Stimulated activated effector memory CD8-positive, alpha-beta T cell treated with anti-CD3 and anti-CD28 coated beads, Interleukin-12 subunit alpha, Interleukin-12 subunit beta, amount 100 ng/mL, for 72 hours (primary cell): ENCODE data around the gene PIK3AP1.
A peak's percentile ranks its signal among the peaks of the same experiment; 100 is the strongest.
"Not testable (repeated sequence)": the region's sequence is repeated elsewhere in the genome, so short reads cannot be mapped to it uniquely, and the experiment has no call there.

Source experiments
- ATAC-seq: fragments of 150-1000 bp; cut with Tn5 transposase; 2 replicates; pipeline ENCODE4 v1.10.0; 2021
- DNase-seq, 2 donors: peaks; one replicate each; pipeline ENCODE4 v3.0.0; 2021 to 2022; ENCODE audit warnings: low spot score in 2 of 2
- H3K27ac Mint-ChIP-seq: one replicate; pipeline ENCODE4 v1.8.0; 2022; ENCODE audit warnings: mild to moderate bottlenecking, mixed read lengths
- H3K36me3 Mint-ChIP-seq: one replicate; pipeline ENCODE4 v1.8.0; 2022; ENCODE audit warnings: mild to moderate bottlenecking, mixed read lengths
- H3K4me1 Mint-ChIP-seq: one replicate; pipeline ENCODE4 v1.8.0; 2022; ENCODE audit warnings: mixed read lengths
- H3K4me3 Mint-ChIP-seq: one replicate; pipeline ENCODE4 v1.8.0; 2022; ENCODE audit warnings: mild to moderate bottlenecking, mixed read lengths
- H3K9me3 Mint-ChIP-seq: one replicate; pipeline ENCODE4 v1.8.0; 2022; ENCODE audit warnings: mixed read lengths

PIK3AP1 gene

DNA sequence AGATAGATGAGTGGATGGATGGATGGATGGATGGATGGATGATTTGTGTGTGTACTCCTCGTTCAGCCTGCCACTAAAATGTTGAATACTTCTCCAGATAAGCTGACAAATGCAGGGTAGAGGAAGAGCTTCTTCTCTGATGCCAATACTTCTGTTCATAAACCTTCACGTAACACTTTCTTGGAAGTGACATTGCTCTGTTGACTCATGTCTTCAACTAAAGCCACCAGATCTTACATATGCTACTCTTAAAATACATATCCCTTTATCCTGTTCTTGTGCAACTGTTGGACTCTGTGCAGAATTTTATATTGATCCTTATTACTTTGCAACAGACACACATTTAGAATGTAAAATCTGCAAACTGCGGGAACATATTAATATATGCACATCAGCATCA lies 26.9 kb downstream of the PIK3AP1 start:
- peaks cover 22% of the 10 kb centered on the region for H3K36me3 Mint-ChIP-seq
- peaks cover 72% of the 10 kb centered on the region for H3K4me1 Mint-ChIP-seq
- peak overlapping the region; percentile 22 for H3K4me3 Mint-ChIP-seq
- DNase-seq (no peak), ATAC-seq (no peak)
- H3K27ac Mint-ChIP-seq, result no peak overlapping the region
- peaks cover 4% of the 10 kb centered on the region for H3K9me3 Mint-ChIP-seq

DNA sequence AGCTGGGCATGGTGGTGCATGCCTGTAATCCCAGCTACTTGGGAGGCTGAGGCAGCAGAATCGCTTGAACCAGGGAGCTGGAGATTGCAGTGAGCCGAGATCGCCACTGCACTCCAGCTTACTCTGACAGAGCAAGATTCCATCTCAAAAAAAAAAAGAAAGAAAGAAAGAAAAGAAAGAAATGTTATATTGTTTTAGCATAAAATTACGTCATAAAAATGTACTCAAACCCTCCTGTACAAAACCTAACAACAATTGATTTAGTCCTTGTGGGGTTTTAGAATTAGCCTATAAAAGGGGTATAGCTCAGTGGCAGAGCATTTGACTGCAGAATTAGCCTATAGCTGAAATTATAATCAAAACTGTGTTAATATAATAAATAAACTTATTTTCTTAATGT lies 27.9 kb downstream of the PIK3AP1 start:
- Mint-ChIP-seq H3K4me3 (no peak overlapping the region), H3K9me3 (peaks cover 4% of the 10 kb centered on the region), H3K36me3 (peaks cover 16% of the 10 kb centered on the region), H3K4me1 (peaks cover 76% of the 10 kb centered on the region), H3K27ac (peak overlapping the region; percentile 73)
- no peak for DNase-seq
- no peak for ATAC-seq

DNA sequence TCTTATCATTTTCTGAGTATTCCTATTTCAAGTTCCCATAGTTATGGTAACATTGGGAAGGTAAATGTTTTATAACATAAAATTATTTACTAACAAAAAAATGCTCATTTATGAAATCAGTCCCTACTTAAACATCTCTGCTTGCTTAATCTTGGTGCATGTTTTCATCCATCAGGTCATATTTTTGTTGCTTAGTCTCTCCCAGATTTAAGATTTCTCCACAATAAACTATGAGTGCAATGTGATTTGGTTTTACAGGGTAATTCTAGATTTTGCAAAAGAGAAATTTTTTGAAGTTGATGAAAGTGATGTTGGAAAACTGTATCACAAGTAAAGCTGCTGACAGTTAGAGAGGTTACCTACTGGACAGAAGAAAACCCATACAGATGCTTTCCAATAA lies 28.6 kb downstream of the PIK3AP1 start:
- Mint-ChIP-seq H3K27ac (peak overlapping the region; percentile 73), H3K36me3 (peaks cover 16% of the 10 kb centered on the region), H3K4me3 (no peak overlapping the region), H3K9me3 (peaks cover 4% of the 10 kb centered on the region), H3K4me1 (peaks cover 81% of the 10 kb centered on the region)
- DNase-seq (no peak), ATAC-seq (no peak)

DNA sequence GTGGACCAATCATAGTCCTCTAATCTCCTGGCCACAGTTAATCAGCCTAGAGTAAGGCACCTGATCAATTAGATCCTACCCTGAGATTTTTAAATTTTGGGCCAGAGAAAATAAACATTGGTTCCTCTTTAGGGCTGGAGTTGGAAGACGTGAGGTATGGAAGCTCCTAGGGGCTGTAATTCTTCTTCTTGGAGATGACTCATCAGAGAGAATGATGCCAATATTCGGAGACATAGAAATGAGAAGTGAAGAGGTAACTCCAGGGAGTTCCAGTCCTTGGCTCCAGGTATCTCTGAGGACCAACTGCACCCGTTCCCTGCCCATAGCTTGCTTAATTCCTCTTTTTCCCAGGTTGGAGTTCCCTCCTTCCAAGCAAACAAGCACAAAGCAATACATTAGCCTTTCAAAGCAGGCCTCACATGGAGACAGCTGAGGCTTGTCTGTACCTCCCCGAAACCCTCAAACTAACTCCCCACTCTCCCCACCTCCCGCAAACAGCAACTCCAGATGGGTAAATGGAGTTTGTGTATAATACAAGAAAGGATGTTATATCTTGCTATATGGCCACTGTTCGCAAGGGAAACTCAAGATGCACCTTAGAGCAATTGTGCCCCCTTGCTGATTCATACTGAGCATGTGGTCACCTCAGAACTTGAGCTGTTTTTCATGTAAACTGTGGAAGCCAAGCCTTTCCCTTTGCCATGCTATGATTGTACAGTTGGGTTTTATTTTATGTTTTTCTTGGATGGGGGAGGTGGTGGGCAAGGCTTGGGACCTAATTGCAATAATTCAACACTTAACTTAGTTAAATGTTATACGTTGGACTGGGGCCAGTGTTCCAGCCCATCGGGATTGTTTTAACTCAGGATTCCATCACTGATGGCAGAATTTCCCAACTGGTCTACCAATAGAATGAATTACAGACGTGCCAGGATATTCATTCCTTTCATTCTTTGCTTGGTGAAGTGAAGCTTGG lies 29.3 kb downstream of the PIK3AP1 start:
- H3K4me3 Mint-ChIP-seq, result peak overlapping the region; percentile 35
- peaks cover 81% of the 10 kb centered on the region for H3K4me1 Mint-ChIP-seq
- H3K36me3 Mint-ChIP-seq, result peaks cover 16% of the 10 kb centered on the region
- peak overlapping the region; percentile 66 for H3K27ac Mint-ChIP-seq
- ATAC-seq, result peak; percentile 84
- peaks cover 4% of the 10 kb centered on the region for H3K9me3 Mint-ChIP-seq
- peak in 1 of 2 donors; percentile 52 for DNase-seq

DNA sequence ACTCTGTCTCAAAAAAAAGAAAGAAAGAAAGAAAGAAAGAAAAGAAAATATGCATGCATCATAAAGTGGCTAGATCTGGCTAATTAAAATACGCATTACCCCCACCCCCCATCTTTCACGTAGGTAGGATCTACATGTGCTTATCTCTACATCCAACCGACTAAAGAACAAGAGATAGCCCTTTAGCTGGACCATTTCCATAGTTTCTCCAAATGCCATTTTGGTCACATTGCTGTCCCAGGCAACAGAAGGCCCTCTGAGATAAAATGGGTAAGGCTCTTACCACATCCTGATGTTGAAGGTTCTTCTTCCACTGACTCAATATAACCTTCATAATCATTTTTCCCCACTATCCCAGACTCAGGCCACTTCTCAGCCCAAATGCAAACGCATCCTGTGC lies 31.5 kb downstream of the PIK3AP1 start:
- H3K27ac Mint-ChIP-seq, result peak overlapping the region; percentile 51
- no peak for ATAC-seq

DNA sequence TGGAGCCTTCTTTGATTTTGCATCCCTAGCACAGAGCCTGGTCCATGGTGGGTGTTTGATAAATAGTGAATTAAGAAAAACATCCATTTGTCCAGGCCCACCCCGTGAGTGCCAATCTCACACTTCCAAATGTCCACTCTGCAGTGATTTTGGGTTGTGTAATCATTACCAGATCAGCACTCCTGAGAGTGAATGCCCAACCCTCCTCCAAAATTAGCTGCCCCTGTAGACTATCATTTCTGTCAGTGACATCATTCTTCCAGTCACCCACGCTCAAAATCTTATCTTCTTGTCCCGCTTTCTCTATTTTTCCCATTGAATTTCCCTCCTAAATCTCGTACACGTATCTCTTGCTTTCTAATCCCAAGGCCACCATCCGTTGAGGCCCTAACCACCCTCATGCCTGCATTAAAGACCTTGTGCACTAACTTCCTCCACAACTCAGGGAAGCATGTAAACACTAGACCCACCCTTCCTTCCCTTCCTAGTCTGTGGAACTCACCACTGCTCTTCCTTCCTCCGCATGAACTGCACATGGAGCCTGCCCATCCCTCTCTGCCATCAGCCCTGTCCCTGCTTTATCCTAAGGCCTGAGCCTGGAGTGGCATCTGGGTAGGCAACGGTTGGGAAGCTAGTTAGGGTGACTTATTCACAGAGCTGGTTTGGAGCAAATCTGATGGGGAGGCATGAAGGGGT lies 32.8 kb downstream of the PIK3AP1 start:
- peaks cover 4% of the 10 kb centered on the region for H3K9me3 Mint-ChIP-seq
- H3K27ac Mint-ChIP-seq, result peak overlapping the region; percentile 38
- H3K36me3 Mint-ChIP-seq, result peaks cover 16% of the 10 kb centered on the region
- no peak overlapping the region for H3K4me3 Mint-ChIP-seq
- DNase-seq (no peak), ATAC-seq (no peak)
- H3K4me1 Mint-ChIP-seq, result peaks cover 75% of the 10 kb centered on the region

More for the DNA sequence above, 31.5 kb downstream of the PIK3AP1 start:
- Mint-ChIP-seq H3K36me3 (peaks cover 16% of the 10 kb centered on the region), H3K4me1 (peaks cover 83% of the 10 kb centered on the region), H3K4me3 (no peak overlapping the region), H3K9me3 (peaks cover 4% of the 10 kb centered on the region)
- DNase-seq, result no peak

- ATAC-seq, result no peak
- Mint-ChIP-seq H3K36me3 (peaks cover 16% of the 10 kb centered on the region), H3K4me3 (no peak overlapping the region), H3K4me1 (peaks cover 79% of the 10 kb centered on the region), H3K27ac (peak overlapping the region; percentile 73), H3K9me3 (peaks cover 4% of the 10 kb centered on the region)
- no peak for DNase-seq
Measured at GRCh38 chr10:96686514-96686913, 33.8 kb downstream of the PIK3AP1 start.

- no peak for DNase-seq
- peaks cover 70% of the 10 kb centered on the region for H3K4me1 Mint-ChIP-seq
- H3K27ac Mint-ChIP-seq, result no peak overlapping the region
- ATAC-seq, result peak; percentile 32
- H3K4me3 Mint-ChIP-seq, result peak overlapping the region; percentile 6
- peaks cover 4% of the 10 kb centered on the region for H3K9me3 Mint-ChIP-seq
- peaks cover 5% of the 10 kb centered on the region for H3K36me3 Mint-ChIP-seq
Measured at GRCh38 chr10:96685306-96685705, 35.0 kb downstream of the PIK3AP1 start.

- Mint-ChIP-seq H3K9me3 (peaks cover 4% of the 10 kb centered on the region), H3K27ac (no peak overlapping the region), H3K4me3 (peak overlapping the region; percentile 6), H3K36me3 (peaks cover 4% of the 10 kb centered on the region), H3K4me1 (peaks cover 69% of the 10 kb centered on the region)
- no peak for ATAC-seq
- DNase-seq, result no peak
Measured at GRCh38 chr10:96684826-96685225, 35.5 kb downstream of the PIK3AP1 start.

DNA sequence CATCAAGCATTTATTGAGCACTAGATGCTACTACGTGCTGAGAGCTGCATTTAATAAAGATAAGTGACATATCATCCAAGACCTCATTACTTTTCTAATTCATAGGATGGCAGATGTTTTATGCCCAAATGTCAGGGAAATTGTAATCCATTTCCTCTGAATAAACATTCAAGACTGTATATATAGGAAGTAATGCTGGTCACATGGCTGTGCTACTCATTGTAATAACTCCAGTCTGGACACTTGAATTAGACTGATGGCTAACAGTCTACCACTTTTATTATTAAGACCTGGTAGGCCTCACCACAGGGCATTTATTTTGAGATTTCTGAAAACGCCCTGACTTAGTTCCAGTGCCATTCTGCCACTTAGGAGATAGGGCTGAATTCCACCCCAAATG lies 36.6 kb downstream of the PIK3AP1 start:
- no peak for ATAC-seq
- peaks cover 61% of the 10 kb centered on the region for H3K4me1 Mint-ChIP-seq
- H3K36me3 Mint-ChIP-seq, result peaks cover 5% of the 10 kb centered on the region
- no peak for DNase-seq
- H3K27ac Mint-ChIP-seq, result no peak overlapping the region
- H3K4me3 Mint-ChIP-seq, result no peak overlapping the region
- no peaks in the 10 kb centered on the region for H3K9me3 Mint-ChIP-seq

DNA sequence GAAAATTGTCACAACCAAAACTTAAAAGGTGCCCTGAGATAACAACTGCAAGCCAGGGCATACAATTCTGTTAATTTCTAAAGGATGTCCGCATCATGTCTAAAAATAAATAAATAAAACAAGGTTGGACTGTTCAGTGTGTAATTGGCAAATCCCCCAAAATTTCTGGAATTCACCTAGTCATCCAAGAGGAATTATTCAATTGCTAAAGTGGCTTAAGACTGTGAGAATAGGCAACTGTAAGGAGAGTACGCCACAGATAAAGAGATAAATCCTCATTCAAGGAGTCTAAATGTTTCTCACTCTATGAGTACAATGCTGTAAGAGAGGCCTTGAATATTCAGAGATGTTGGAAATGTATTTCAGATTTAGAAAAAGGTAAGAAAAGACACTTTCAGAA lies 37.2 kb downstream of the PIK3AP1 start:
- Mint-ChIP-seq H3K36me3 (peaks cover 7% of the 10 kb centered on the region), H3K9me3 (no peaks in the 10 kb centered on the region), H3K4me3 (no peak overlapping the region), H3K4me1 (peaks cover 56% of the 10 kb centered on the region), H3K27ac (no peak overlapping the region)
- DNase-seq (no peak), ATAC-seq (no peak)

DNA sequence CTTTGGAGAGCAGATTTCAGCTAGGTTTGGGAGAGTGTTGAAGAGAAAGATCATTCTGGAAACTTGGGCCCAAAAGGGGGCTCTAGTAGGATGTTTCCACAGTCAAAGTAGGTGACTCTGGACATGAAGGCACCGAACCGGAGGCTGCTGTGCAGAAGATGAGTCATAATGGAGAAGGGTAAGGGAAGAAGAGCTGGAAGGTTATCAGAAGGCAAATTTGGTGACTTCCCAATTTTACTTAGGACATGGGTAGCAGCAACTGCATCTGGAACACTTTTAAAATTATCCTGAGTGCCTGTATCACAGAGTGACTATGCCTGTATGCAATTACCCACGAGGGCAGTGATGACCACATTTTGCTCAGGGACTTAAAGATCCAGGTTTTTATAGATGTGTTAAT lies 38.8 kb downstream of the PIK3AP1 start:
- H3K27ac Mint-ChIP-seq, result no peak overlapping the region
- DNase-seq, result no peak
- no peak for ATAC-seq
- H3K36me3 Mint-ChIP-seq, result peaks cover 7% of the 10 kb centered on the region
- no peak overlapping the region for H3K4me3 Mint-ChIP-seq
- H3K9me3 Mint-ChIP-seq, result no peaks in the 10 kb centered on the region
- peaks cover 56% of the 10 kb centered on the region for H3K4me1 Mint-ChIP-seq

DNA sequence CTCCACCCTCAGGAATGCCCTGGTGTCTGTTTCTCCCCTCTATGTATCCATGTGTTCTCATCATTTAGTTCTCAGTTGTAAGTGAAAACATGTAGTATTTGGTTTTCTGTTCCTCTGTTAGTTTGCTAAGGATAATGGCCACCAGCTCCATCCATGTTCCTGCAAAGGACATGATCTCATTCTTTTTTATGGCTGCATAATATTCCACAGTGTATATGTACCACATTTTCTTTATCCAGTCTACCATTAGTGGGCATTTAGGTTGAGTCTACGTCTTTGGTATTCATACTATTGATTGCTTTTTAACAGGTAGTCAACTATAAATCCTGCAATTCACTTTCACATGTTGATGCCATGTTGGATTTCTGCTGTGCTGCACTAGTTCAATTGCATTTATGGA lies 39.9 kb downstream of the PIK3AP1 start:
- H3K4me1 Mint-ChIP-seq, result peaks cover 52% of the 10 kb centered on the region
- not testable (repeated sequence) for DNase-seq, ATAC-seq, H3K36me3 Mint-ChIP-seq, H3K9me3 Mint-ChIP-seq, H3K4me3 Mint-ChIP-seq, H3K27ac Mint-ChIP-seq

DNA sequence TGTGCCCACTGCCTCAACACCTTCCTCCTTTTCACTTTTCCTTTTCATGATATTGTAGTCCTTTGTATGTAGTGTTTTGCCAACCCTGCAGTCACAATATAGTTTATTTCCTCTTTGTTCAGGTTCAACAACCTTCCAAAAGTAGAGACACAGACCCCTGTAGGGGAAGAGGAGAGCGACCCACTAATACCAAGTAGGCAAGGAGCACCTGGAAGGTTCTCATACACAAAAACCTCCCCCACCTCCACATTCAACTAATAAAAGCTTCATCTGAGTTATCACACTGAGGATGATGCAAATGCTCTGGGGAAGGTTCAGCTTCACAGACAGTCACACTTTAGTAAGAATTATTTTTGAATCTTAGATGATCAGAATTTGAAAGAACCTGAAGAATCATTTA lies 41.6 kb downstream of the PIK3AP1 start:
- no peak overlapping the region for H3K4me3 Mint-ChIP-seq
- H3K27ac Mint-ChIP-seq, result no peak overlapping the region
- ATAC-seq, result no peak

DNA sequence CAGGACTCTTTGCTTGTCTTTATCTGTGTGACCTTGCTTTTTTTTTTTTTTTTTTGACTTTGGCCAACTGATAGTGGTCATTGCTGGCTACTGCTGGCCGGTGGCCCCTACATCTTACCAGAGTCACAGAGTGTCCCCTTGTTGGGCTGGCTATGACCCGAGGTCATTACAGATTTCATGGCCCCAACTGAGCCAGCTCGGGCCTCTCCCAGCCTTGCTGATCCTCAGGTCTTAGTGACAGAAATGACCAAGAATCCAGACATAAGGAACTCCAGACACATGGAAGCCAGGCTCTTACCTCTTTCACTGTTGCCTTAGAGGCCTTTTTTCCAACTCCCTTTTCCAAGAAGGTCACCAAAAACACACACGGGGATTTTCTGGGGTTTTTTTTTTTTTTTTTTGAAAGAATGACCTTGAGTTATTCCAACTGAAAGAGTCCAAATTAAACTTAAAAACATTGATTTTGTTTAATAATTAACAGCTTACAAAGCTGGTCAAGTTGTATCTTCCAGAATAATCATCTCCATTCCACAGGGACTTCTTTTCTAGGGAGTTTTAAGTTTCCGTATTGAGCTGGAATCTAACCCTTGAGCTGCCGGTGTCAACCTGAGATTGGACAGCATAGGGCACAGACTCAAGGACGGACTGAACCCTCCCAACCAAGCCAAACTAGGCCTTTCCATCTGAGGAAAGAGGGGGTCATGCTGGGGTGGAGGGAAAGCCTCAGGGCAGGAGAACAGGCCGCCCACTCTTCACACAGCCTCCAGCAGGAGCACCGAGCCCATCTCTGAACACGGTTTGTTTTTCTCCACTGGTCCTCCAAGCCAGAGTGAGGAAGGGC lies 43.8 kb downstream of the PIK3AP1 start:
- H3K4me1 Mint-ChIP-seq, result peaks cover 56% of the 10 kb centered on the region
- ATAC-seq (no peak), DNase-seq (no peak)
- H3K27ac Mint-ChIP-seq, result peak overlapping the region; percentile 79
- no peak overlapping the region for H3K4me3 Mint-ChIP-seq
- H3K36me3 Mint-ChIP-seq, result peaks cover 7% of the 10 kb centered on the region
- H3K9me3 Mint-ChIP-seq, result no peaks in the 10 kb centered on the region

More for the DNA sequence above, 41.6 kb downstream of the PIK3AP1 start:
- Mint-ChIP-seq H3K9me3 (no peaks in the 10 kb centered on the region), H3K36me3 (peaks cover 7% of the 10 kb centered on the region), H3K4me1 (peaks cover 43% of the 10 kb centered on the region)
- no peak for DNase-seq
